Glomerular endothelial cell (primary cell): ENCODE results near the gene GPR35. TPM values are rescaled to one million over a fixed set of nuclear protein-coding genes. Genes with fewer than 3 reads are reported as not detected.
"Not testable (repeated sequence)": the region's sequence is repeated elsewhere in the genome, so short reads cannot be mapped to it uniquely, and the experiment has no call there.

ENCODE experiments used
- DNase-seq: peaks from one replicate; pipeline ENCODE4 v3.0.0-alpha.2; 2011; ENCODE audit warnings: low read depth, low spot score; ENCODE audit errors: extremely low read depth
- total RNA-seq: library from RNA; depleted of rRNA; stranded (reverse); fragments of >200 nt; gene quantifications from 2 replicates; pipeline ENCODE4 v1.2.3, GENCODE V29; 2015

The GPR35 gene
- total RNA-seq, 1 donor from 2014 or later = 0.23 TPM

GRCh38 chr2:240601831-240602160, 23.5 kb upstream of the GPR35 start:
- no peak for DNase-seq

GRCh38 chr2:240602266-240603050, 22.8 kb upstream of the GPR35 start:
- no peak for DNase-seq

- DNase-seq = no peak
Measured at GRCh38 chr2:240603081-240603835, 22.0 kb upstream of the GPR35 start.

- DNase-seq = no peak
Measured at GRCh38 chr2:240603846-240604245, 21.4 kb upstream of the GPR35 start.

GRCh38 chr2:240604291-240604938, 20.9 kb upstream of the GPR35 start:
- DNase-seq = peak; percentile 48

- no peak for DNase-seq
Measured at GRCh38 chr2:240604939-240605716, 20.2 kb upstream of the GPR35 start.

GRCh38 chr2:240605867-240606743, 19.2 kb upstream of the GPR35 start:
- DNase-seq = no peak

GRCh38 chr2:240611601-240612210, 13.6 kb upstream of the GPR35 start:
- no peak for DNase-seq

GRCh38 chr2:240613781-240614180, 11.5 kb upstream of the GPR35 start:
- DNase-seq = no peak

GRCh38 chr2:240614391-240614790, 10.9 kb upstream of the GPR35 start:
- no peak for DNase-seq

GRCh38 chr2:240615396-240615795, 9.9 kb upstream of the GPR35 start:
- DNase-seq = no peak

- no peak for DNase-seq
Measured at GRCh38 chr2:240615820-240616547, 9.3 kb upstream of the GPR35 start.

GRCh38 chr2:240616860-240617666, 8.2 kb upstream of the GPR35 start:
- DNase-seq = not testable (repeated sequence)

- no peak for DNase-seq
Measured at GRCh38 chr2:240618776-240619175, 6.5 kb upstream of the GPR35 start.

GRCh38 chr2:240619506-240620148, 5.7 kb upstream of the GPR35 start:
- no peak for DNase-seq

- DNase-seq = no peak
Measured at GRCh38 chr2:240620149-240620731, 5.0 kb upstream of the GPR35 start.

- DNase-seq = no peak
Measured at GRCh38 chr2:240620859-240621258, 4.4 kb upstream of the GPR35 start.
